GM12878 (cell line): ENCODE measurements around the gene SHROOM1. TPM values are rescaled to one million over a fixed set of nuclear protein-coding genes. Genes with fewer than 3 reads are reported as not detected.

ENCODE experiments used
- ATAC-seq: fragments of 200-7000 bp; cut with Tn5 transposase; 3 replicates; pipeline ENCODE4 v1.9.1; 2020; ENCODE audit warnings: mild to moderate bottlenecking, moderate library complexity
- BruUV-seq: library from RNA; stranded (reverse); fragments of 400-500 nt; replicated peaks from 2 replicates; lab custom pipeline; 2021; lab: Mats Ljungman, UMichigan
- CTCF ChIA-PET: fragments of 300-600 bp; sonication (Branson Sonifier 250); formaldehyde crosslinking; extraction: SDS; loops from one replicate; lab custom pipeline; 2021; ENCODE audit warnings: inconsistent platforms; lab: Yijun Ruan, JAX
- POLR2A ChIA-PET: fragments of 350-600 bp; formaldehyde crosslinking; extraction: SDS; loops from one replicate; lab custom pipeline; 2021; ENCODE audit warnings: inconsistent platforms; lab: Charles Lee
- RAD21 ChIA-PET: fragments of 300-600 bp; sonication (Branson Sonifier 250); formaldehyde crosslinking; loops from one replicate; lab custom pipeline; 2023; ENCODE audit warnings: antibody characterized with exemption; ENCODE audit not compliant: unreplicated experiment; lab: Charles Lee
- SMC1A ChIA-PET: fragments of 300-600 bp; sonication (Branson Sonifier 250); formaldehyde crosslinking; loops from one replicate; lab custom pipeline; 2023; ENCODE audit not compliant: unreplicated experiment, uncharacterized antibody; lab: Charles Lee
- DNase-seq: peaks from one replicate; pipeline ENCODE4 v3.0.0-alpha.2; 2011; ENCODE audit warnings: low read depth, low spot score
- FAIRE-seq: peaks from 3 replicates; lab custom pipeline; 2011; peaks lifted over from hg19 to GRCh38; lab: Jason Lieb, UNC
- H2AFZ ChIP-seq: 2 replicates; pipeline ENCODE4 v1.6.0; 2011; ENCODE audit warnings: low read depth, low read length, control low read depth; ENCODE audit not compliant: control insufficient read depth
- H3K27ac ChIP-seq: 2 replicates; pipeline ENCODE4 v1.5.1; 2011; ENCODE audit warnings: control low read depth; ENCODE audit not compliant: control insufficient read depth, insufficient read depth
- H3K27me3 ChIP-seq, 2 experiments: replicated peaks in 1 of 2; 2 replicates each; pipeline versions ENCODE4 v1.6.0 to v1.6.1; 2011; ENCODE audit warnings: low read length in 1 of 2; ENCODE audit not compliant: control insufficient read depth in 2 of 2, insufficient read depth in 2 of 2
- H3K36me3 ChIP-seq, 2 experiments: 2 replicates each; pipeline ENCODE4 v1.5.1; 2011; ENCODE audit warnings: low read length in 1 of 2; ENCODE audit not compliant: control insufficient read depth in 2 of 2, insufficient read depth in 2 of 2
- H3K4me1 ChIP-seq: 2 replicates; pipeline ENCODE4 v1.6.1; 2011; ENCODE audit warnings: mild to moderate bottlenecking, low read length, moderate library complexity, mixed read lengths; ENCODE audit not compliant: control insufficient read depth, insufficient read depth
- H3K4me2 ChIP-seq: 2 replicates; pipeline ENCODE4 v1.6.0; 2011; ENCODE audit warnings: control low read depth; ENCODE audit not compliant: control insufficient read depth, insufficient read depth
- H3K4me3 ChIP-seq: fragments of 200-600 bp; sonication (generic); 2 replicates; pipeline ENCODE4 v1.5.1; 2016
- H3K79me2 ChIP-seq: 2 replicates; pipeline ENCODE4 v1.6.0; 2011; ENCODE audit warnings: low read length; ENCODE audit not compliant: control insufficient read depth, insufficient read depth
- H3K9ac ChIP-seq: 2 replicates; pipeline ENCODE4 v1.8.0; 2011; ENCODE audit warnings: low read length, control low read depth, mixed read lengths; ENCODE audit not compliant: control insufficient read depth, insufficient read depth
- H3K9me3 ChIP-seq: replicated peaks from 3 replicates; pipeline ENCODE4 v1.5.1; 2011; ENCODE audit warnings: mild to moderate bottlenecking, low read length; ENCODE audit not compliant: control insufficient read depth, insufficient read depth
- H4K20me1 ChIP-seq: 2 replicates; pipeline ENCODE4 v1.6.0; 2011; ENCODE audit not compliant: control insufficient read depth, insufficient read depth
- BACH1 ChIP-seq: fragments of 450-650 bp; IDR thresholded peaks from 2 replicates; pipeline ENCODE4 v1.6.1; 2017; ENCODE audit warnings: mild to moderate bottlenecking, borderline replicate concordance
- BMI1 ChIP-seq: fragments of 450-650 bp; IDR thresholded peaks from 2 replicates; pipeline ENCODE4 v1.6.1; 2016; ENCODE audit warnings: mild to moderate bottlenecking, moderate library complexity, borderline replicate concordance
- CREM ChIP-seq: IDR thresholded peaks from 2 replicates; pipeline ENCODE4 v1.6.1; 2014; ENCODE audit warnings: antibody characterized with exemption, low read depth
- CUX1 ChIP-seq: IDR thresholded peaks from 2 replicates; pipeline ENCODE4 v1.6.1; 2012; ENCODE audit warnings: improper control_type of control experiment, low read depth, low read length; ENCODE audit not compliant: insufficient replicate concordance
- ETV6 ChIP-seq, 2 experiments: fragments of 450-650 bp in 1 of 2; IDR thresholded peaks in 1 of 2; conservative IDR thresholded peaks in 1 of 2; 2 replicates each; pipeline ENCODE4 v1.6.1; 2014; ENCODE audit warnings: antibody characterized with exemption in 1 of 2, borderline replicate concordance in 1 of 2, low read depth in 1 of 2, mild to moderate bottlenecking in 1 of 2, moderate library complexity in 1 of 2
- LARP7 ChIP-seq: fragments of 450-650 bp; IDR thresholded peaks from 2 replicates; pipeline ENCODE4 v1.6.1; 2017; ENCODE audit warnings: mild to moderate bottlenecking
- MTA3 ChIP-seq: IDR thresholded peaks from 2 replicates; pipeline ENCODE4 v1.6.1; 2012; ENCODE audit warnings: low read length, inconsistent platforms, borderline replicate concordance
- NBN ChIP-seq: fragments of 450-650 bp; IDR thresholded peaks from 2 replicates; pipeline ENCODE4 v1.6.1; 2016
- NFYB ChIP-seq: IDR thresholded peaks from 2 replicates; pipeline ENCODE4 v1.6.1; 2011; ENCODE audit warnings: low read depth, mild to moderate bottlenecking, low read length, improper control_type of control experiment, moderate library complexity; ENCODE audit not compliant: insufficient read depth
- NR2F1 ChIP-seq: fragments of 450-650 bp; conservative IDR thresholded peaks from 2 replicates; pipeline ENCODE4 v1.6.1; 2017; ENCODE audit warnings: mild to moderate bottlenecking
- POLR2A ChIP-seq: IDR thresholded peaks from 2 replicates; pipeline ENCODE4 v1.6.1; 2011; ENCODE audit warnings: low read depth, mild to moderate bottlenecking, low read length
- RELB ChIP-seq: fragments of 450-650 bp; IDR thresholded peaks from 2 replicates; pipeline ENCODE4 v1.6.1; 2017; ENCODE audit warnings: low read depth, mild to moderate bottlenecking, moderate library complexity
- STAT1 ChIP-seq: fragments of 450-650 bp; conservative IDR thresholded peaks from 2 replicates; pipeline ENCODE4 v1.6.1; 2014; ENCODE audit warnings: antibody characterized with exemption, mild to moderate bottlenecking
- TCF3 ChIP-seq: IDR thresholded peaks from 2 replicates; pipeline ENCODE4 v1.6.1; 2012; ENCODE audit warnings: low read depth, mild to moderate bottlenecking, low read length, borderline replicate concordance; ENCODE audit not compliant: insufficient read depth
- YY1 ChIP-seq: IDR thresholded peaks from 2 replicates; pipeline ENCODE4 v1.6.1; 2011; ENCODE audit warnings: low read depth, mild to moderate bottlenecking, low read length
- ZNF274 ChIP-seq: IDR thresholded peaks from one replicate; pipeline ENCODE4 v1.8.0; 2011; ENCODE audit not compliant: insufficient read length, insufficient read depth
- WGBS: methylation state at CpG from one replicate; pipeline ENCODE4 v1.1.6; 2016; ENCODE audit warnings: low lambda C conversion rate; ENCODE audit not compliant: insufficient replicate concordance, insufficient coverage; ENCODE audit errors: missing lambda C conversion rate; 5-methylcytosine and 5-hydroxymethylcytosine counted together
- in situ Hi-C: fragments of 300-500 bp; cut with MboI; formaldehyde crosslinking; loops from 9 replicates; pipeline ENCODE4 v1.14.3; 2018; ENCODE audit warnings: mixed read lengths
- intact Hi-C: fragments of 100-400 bp; cut with micrococcal nuclease; formaldehyde crosslinking; loops from one replicate; pipeline ENCODE4 v1.14.2; 2022; ENCODE audit not compliant: unreplicated experiment
- polyA plus RNA-seq, 11 experiments: library from polyadenylated mRNA; depleted of rRNA in 4 of 11; unstranded in 6 of 11; stranded (reverse) in 5 of 11; fragments of >200 nt; fragmentation: Nextera tagmentation in 4 of 11; fragmentation: Illumina TruSeq in 1 of 11; extraction: Ambion mirVana in 4 of 11; extraction: Trizol in 1 of 11; gene quantifications; 1 replicate in 1 of 11; 2 replicates in 10 of 11; pipeline versions ENCODE4 v1.2.1 to v1.2.3, GENCODE V29; 2011 to 2016; ENCODE audit warnings: inconsistent platforms in 2 of 11, missing spikeins in 2 of 11, low read depth in 1 of 11
- total RNA-seq, 4 experiments: library from RNA; depleted of rRNA in 3 of 4; stranded (reverse); fragments of >200 nt in 3 of 4; fragmentation: Illumina TruSeq in 1 of 4; extraction: Trizol in 1 of 4; gene quantifications; 2 replicates each; pipeline versions ENCODE4 v1.2.1 to v1.2.3, GENCODE V29; 2013 to 2021

The SHROOM1 gene
- total and polyA plus RNA-seq, 10 of the 15 experiments (the other 5 are each of a cell fraction or from before 2014, with no cell fraction given): 0.05 to 3.9 (median 1.3) TPM

- TF ChIP-seq BACH1: no peak; the same call in 1 of the 2 replicates
- TF ChIP-seq, all 136 proteins: peak for 17
Observed at GRCh38 chr5:132777209-132778069, 53.0 kb downstream of the SHROOM1 start, which contains the start of gene SEPTIN8 (continued).

DNA sequence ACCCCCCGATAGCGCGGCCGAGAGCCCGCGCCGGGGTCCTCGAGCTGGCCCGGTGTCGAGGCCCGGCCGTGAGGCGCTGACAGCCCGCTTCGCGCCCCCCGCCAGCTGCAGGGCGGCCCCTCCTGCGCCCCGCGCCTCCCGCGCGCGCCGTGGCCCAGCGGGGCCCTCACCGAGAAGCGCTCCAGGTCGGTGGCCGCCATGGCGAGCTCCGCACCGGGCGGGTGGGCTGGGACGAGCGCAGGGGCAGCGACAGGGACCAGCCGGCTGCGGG, 53.6 kb downstream of the SHROOM1 start:
- BruUV-seq: no TSS peak
- TF ChIP-seq MTA3 (no peak), RELB (no peak), ETV6 (conservative IDR thresholded peaks at IDR 0.05 in 1 of 2, IDR thresholded peaks at IDR 0.05 in 1 of 2; ENCODE audit: borderline replicate concordance in 1 of 2, low read depth in 1 of 2) (no peak), POLR2A (peak; percentile 78), CREM (no peak), NFYB (no peak), YY1 (no peak), BMI1 (no peak), CUX1 (no peak), TCF3 (no peak), NR2F1 (peak; percentile 29; the same call in 1 of the 2 replicates), LARP7 (0 out of 2 replicates have a peak, but pooled peaks have one; percentile 36), STAT1 (no peak), ZNF274 (no peak), NBN (no peak)

More for the DNA sequence above, 53.6 kb downstream of the SHROOM1 start:
- POLR2A ChIA-PET: interaction anchor here (1.0 to 7.2 kb wide), 5 partner anchors 13 to 87 kb away, joined by 3 to 56 read pairs (median 6); partner anchors contain the start of gene CCNI2
- no peak; the same call in 2 of the 3 replicates for ATAC-seq
- peak overlapping the region; percentile 97 for H2AFZ ChIP-seq
- peaks cover 9% of the 10 kb centered on the region for H3K79me2 ChIP-seq
- H4K20me1 ChIP-seq: no peaks in the 10 kb centered on the region
- SMC1A ChIA-PET: interaction anchor here (2.4 to 7.5 kb wide), 3 partner anchors 25 to 30 kb away, joined by 8 to 88 read pairs (median 13); partner anchors contain the start of gene CCNI2
- intact Hi-C loops (no loop called here), in situ Hi-C loops (no loop called here)
- CTCF ChIA-PET: interaction anchor here (1.5 to 3.5 kb wide), 3 partner anchors 22 to 43 kb away, joined by 3 to 15 read pairs (median 7); no protein-coding TSS in a partner anchor
- peak overlapping the region; percentile 81 for H3K9ac ChIP-seq
- peak overlapping the region; percentile 90; the same call in 1 of the 2 replicates for H3K4me2 ChIP-seq
- H3K9me3 ChIP-seq: no peaks in the 10 kb centered on the region
- H3K4me3 ChIP-seq: peak overlapping the region; percentile 65
- H3K36me3 ChIP-seq: no peaks in the 10 kb centered on the region
- no peak for FAIRE-seq
- 0 out of 2 replicates have a peak overlapping the region, but pooled peaks have one; percentile 10 for H3K27ac ChIP-seq
- peaks cover 7% of the 10 kb centered on the region for H3K4me1 ChIP-seq
- no peak for DNase-seq
- WGBS: 1% methylated on average over 18 of the region's 40 CpGs
- RAD21 ChIA-PET: interaction anchor here (0.6 to 1.9 kb wide), 4 partner anchors 30 to 275 kb away, joined by 3 to 8 read pairs (median 4); partner anchors contain the start of genes CCNI2 and HSPA4
- H3K27me3 ChIP-seq: no peaks in the 10 kb centered on the region
